Right atrium auricular region (tissue), 2 donors: ENCODE results near the gene TOB2. TPM values are rescaled to one million over a fixed set of nuclear protein-coding genes. Genes with fewer than 3 reads are reported as not detected.
"Not testable (repeated sequence)": the region's sequence is repeated elsewhere in the genome, so short reads cannot be mapped to it uniquely, and the experiment has no call there.

Experiments
- DNase-seq: peaks from one replicate; pipeline ENCODE4 v3.0.0-alpha.2; 2019; ENCODE audit warnings: low spot score
- H3K27ac ChIP-seq, 2 donors: fragments of 200-600 bp; sonication (generic); 1 replicate in 1 of 2; 2 replicates in 1 of 2; pipeline ENCODE4 v1.5.1; 2016 to 2019
- H3K27me3 ChIP-seq, 2 donors: fragments of 200-600 bp; sonication (generic); one replicate each; pipeline versions ENCODE4 v1.5.1 to v1.6.0; 2017 to 2019
- H3K36me3 ChIP-seq: fragments of 200-600 bp; sonication (generic); one replicate; pipeline ENCODE4 v1.5.1; 2016
- H3K4me1 ChIP-seq, 2 donors: fragments of 200-600 bp; sonication (generic); one replicate each; pipeline versions ENCODE4 v1.5.1 to v1.6.0; 2017 to 2019
- H3K4me3 ChIP-seq, 2 donors: fragments of 200-600 bp; sonication (generic); 1 replicate in 1 of 2; 2 replicates in 1 of 2; pipeline ENCODE4 v1.5.1; 2017 to 2019; ENCODE audit warnings: mild to moderate bottlenecking in 1 of 2, moderate library complexity in 1 of 2
- H3K9me3 ChIP-seq, 2 donors: fragments of 200-600 bp; sonication (generic); one replicate each; pipeline ENCODE4 v1.5.1; 2019
- total RNA-seq, 2 donors: library from RNA; depleted of rRNA; stranded (reverse); fragments of >200 nt; gene quantifications; one replicate each; pipeline ENCODE4 v1.1.0, GENCODE V29; 2016
- TF ChIP-seq, protein P1 (sequence below), 2 donors: fragments of 200-600 bp; sonication (generic); IDR thresholded peaks; one replicate each; pipeline ENCODE4 v1.5.1; 2019; ENCODE audit warnings: antibody characterized with exemption in 2 of 2

The TOB2 gene
- total RNA-seq, 2 donors from 2014 or later, result 49.1 to 55.3 TPM

DNA sequence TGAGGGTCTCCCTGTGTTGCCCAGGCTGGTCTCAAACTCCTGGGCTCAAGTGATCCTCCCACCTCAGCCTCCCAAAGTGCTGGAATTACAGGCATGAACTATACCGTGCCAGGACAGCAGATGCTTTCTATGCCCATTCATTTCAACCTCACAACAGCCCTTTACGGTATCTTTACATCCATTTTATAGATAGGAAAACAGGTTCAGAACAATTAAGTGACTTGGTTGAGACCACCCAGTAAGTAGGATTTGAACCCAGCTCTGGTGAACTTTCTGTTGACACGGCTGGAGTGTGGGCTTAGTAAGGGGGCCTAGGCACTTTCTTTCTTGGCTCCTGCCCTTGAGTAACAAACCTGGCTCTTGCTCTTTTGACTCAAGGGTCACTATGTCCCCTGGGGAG is 39.2 kb downstream of the TOB2 start:
- no peak for DNase-seq
- H3K4me1 ChIP-seq, result peaks cover 0 to 53% of the 10 kb centered on the region in 2 donors
- H3K4me3 ChIP-seq, result no peak overlapping the region
- no peaks in the 10 kb centered on the region for H3K36me3 ChIP-seq
- peak overlapping the region in 1 of 2 donors; percentile 29 for H3K27ac ChIP-seq
- no peaks in the 10 kb centered on the region for H3K27me3 ChIP-seq
- TF ChIP-seq, protein P1, sequence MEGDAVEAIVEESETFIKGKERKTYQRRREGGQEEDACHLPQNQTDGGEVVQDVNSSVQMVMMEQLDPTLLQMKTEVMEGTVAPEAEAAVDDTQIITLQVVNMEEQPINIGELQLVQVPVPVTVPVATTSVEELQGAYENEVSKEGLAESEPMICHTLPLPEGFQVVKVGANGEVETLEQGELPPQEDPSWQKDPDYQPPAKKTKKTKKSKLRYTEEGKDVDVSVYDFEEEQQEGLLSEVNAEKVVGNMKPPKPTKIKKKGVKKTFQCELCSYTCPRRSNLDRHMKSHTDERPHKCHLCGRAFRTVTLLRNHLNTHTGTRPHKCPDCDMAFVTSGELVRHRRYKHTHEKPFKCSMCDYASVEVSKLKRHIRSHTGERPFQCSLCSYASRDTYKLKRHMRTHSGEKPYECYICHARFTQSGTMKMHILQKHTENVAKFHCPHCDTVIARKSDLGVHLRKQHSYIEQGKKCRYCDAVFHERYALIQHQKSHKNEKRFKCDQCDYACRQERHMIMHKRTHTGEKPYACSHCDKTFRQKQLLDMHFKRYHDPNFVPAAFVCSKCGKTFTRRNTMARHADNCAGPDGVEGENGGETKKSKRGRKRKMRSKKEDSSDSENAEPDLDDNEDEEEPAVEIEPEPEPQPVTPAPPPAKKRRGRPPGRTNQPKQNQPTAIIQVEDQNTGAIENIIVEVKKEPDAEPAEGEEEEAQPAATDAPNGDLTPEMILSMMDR (IDR thresholded peaks at IDR 0.05), result no peak
- no peaks in the 10 kb centered on the region for H3K9me3 ChIP-seq

DNA sequence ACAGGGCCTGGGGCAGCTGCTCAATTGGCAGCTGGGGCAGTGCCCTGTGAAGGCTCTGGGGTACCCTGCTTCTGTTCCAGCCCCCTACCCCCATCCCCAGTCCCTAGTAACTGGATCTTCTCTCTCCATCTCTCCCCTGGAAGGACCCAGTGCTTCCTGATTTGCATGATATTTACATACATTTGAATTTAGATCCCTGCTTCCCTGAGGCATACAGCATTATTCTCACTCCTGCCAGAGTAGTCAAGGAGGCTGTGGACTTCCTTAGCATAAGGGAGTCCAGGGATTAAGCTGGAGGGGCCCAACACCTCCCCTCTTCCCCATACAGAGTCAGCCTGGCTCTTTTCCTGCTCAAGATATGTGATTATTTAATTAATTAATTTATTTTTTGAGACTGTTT is 40.2 kb downstream of the TOB2 start:
- no peak overlapping the region for H3K4me3 ChIP-seq
- no peaks in the 10 kb centered on the region for H3K36me3 ChIP-seq
- H3K4me1 ChIP-seq, result peaks cover 0 to 53% of the 10 kb centered on the region in 2 donors
- no peaks in the 10 kb centered on the region for H3K27me3 ChIP-seq
- no peak overlapping the region for H3K27ac ChIP-seq
- TF ChIP-seq, protein P1 (IDR thresholded peaks at IDR 0.05), result no peak
- DNase-seq, result no peak
- H3K9me3 ChIP-seq, result no peaks in the 10 kb centered on the region

DNA sequence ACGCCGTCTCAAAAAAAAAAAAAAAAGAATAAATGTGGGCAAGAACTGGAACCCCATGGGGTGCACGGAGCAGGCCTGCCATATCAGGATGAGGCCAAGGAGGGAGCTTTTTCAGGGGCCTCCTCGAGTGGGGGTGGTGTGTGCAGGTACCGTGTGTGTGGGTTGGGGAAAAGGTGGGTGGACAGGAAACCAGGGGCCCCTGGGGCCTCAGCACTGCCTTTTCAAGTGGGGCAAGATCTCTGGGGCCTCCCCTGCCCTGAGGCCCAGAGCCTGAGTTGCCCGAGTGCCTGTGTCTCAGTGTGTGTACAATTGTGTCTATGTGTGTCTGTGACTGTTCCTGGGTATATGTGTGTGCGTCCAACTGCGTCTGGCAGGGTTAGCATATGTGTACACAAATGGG is 41.0 kb downstream of the TOB2 start:
- Histone ChIP-seq H3K4me3 (no peak overlapping the region), H3K27ac (no peak overlapping the region), H3K4me1 (peaks cover 0 to 44% of the 10 kb centered on the region in 2 donors), H3K36me3 (no peaks in the 10 kb centered on the region), H3K27me3 (no peaks in the 10 kb centered on the region), H3K9me3 (no peaks in the 10 kb centered on the region)
- no peak for DNase-seq
- TF ChIP-seq, protein P1 (IDR thresholded peaks at IDR 0.05), result no peak

DNA sequence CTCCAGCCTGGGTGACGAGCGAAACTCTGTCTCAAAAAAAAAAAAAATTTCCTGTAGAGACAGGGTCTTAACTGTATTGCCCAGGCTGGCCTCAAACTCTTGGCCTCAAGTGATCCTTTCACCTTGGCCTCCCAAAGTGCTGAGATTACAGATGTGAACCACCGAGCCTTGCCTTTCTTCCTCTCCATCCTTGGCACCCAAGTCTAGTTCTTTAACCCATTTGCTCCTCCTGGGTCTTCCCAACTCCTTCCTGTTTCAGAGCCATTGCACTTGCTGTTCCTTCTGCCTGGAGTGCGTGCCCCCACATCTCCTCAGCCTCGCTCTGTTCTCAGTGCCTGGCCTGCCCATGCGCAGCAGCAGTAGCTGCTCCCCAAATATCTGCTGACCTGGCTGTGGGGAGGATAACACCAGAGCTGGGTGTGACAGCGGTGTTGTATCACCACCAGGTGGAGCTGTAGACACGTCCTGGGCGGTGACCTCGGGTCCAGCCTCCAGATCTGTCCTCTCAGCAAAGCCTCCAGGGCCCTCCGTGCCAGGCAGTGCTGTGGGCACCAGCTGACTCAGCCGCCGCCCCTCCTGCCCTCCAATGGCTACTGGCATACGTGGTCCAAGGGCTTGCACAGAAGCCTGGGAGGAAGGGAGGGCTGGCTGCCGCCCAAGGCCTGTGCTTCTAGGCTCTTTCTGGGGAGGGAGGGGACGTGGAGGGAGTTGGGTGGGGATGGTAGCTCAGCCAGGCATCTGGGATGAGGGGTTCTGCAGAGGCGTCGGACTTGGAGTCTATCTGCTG is 42.9 kb downstream of the TOB2 start:
- Histone ChIP-seq H3K27ac (peak overlapping the region; percentile 78 to 85), H3K4me3 (no peak overlapping the region), H3K36me3 (no peaks in the 10 kb centered on the region), H3K27me3 (no peaks in the 10 kb centered on the region), H3K4me1 (peaks cover 0 to 33% of the 10 kb centered on the region in 2 donors), H3K9me3 (no peaks in the 10 kb centered on the region)
- TF ChIP-seq, protein P1 (IDR thresholded peaks at IDR 0.05), result peak; percentile 95 to 98
- DNase-seq, result peak; percentile 93

DNA sequence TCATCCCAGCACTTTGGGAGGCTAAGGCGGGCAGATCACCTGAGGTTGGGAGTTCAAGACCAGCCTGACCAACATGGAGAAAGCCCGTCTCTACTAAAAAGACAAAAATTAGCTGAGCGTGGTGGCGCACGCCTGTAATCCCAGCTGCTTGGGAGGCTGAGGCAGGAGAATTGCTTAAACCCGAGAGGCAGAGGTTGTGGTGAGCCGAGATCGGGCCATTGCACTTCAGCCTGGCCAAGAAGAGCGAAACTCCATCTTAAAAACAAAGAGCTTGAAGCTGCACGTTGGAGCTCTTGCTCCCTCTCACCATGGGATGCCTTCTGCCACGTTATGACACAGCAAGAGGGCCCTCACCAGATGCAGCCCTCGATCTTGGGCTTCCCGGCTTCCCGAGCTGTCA is 43.8 kb downstream of the TOB2 start:
- DNase-seq, H3K4me3 ChIP-seq, H3K36me3 ChIP-seq, H3K27me3 ChIP-seq, H3K9me3 ChIP-seq: not testable (repeated sequence)
- Histone ChIP-seq H3K4me1 (peaks cover 0 to 30% of the 10 kb centered on the region in 2 donors), H3K27ac (peak overlapping the region; percentile 78 to 85)

DNA sequence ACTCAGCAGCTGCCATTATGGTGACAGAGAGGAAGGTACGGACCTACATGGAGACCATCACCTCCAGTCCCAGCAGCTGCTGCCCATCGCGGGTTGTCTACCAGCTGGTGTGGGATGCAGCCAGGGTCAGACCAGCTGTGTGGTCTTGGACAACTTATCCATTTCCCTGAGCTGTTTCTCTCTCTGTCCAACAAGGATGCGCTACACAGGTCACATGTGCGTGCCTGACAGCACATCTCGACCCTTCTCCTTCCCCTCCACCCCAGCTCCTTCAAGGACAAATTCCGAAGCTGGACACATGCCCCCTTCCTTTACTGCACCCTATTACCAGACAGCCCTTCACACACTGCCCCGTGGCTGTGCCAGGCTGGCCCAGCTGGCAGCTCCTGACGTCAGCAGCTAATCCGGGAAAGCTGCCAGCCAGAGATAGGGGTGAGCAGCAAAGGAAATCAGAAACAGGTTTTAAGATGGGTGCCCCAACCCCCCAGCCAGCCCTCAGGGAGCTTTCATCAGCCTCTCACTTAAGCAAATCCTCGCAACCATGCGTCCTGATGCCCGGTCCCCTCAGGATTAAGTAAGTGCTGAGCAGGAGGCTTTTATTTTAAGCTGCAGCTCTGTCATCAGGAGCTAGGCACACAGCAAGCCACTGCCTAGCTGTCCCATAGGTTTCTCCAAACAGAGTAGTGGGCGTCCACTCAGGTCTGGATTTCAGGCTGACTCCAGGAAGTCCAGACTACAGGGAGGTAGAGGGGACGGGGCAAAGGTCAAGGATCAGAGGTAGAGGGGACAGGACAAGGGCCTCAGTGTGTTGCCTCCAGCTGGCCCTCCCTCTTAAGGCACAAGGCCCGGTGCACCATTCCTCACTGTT is 44.6 kb downstream of the TOB2 start:
- Histone ChIP-seq H3K27me3 (no peaks in the 10 kb centered on the region), H3K36me3 (peaks cover 12% of the 10 kb centered on the region), H3K4me1 (peaks cover 0 to 30% of the 10 kb centered on the region in 2 donors), H3K4me3 (no peak overlapping the region), H3K27ac (peak overlapping the region; percentile 78 to 85), H3K9me3 (no peaks in the 10 kb centered on the region)
- TF ChIP-seq, protein P1 (IDR thresholded peaks at IDR 0.05), result no peak
- peak; percentile 77 for DNase-seq
